NCI-H1694 (cell line): ENCODE measurements around the gene GALNT10.
A peak's percentile ranks its signal among the peaks of the same experiment; 100 is the strongest.

Experiments used
- DNase-seq: peaks from one replicate; lab custom pipeline; 2025; lab: John Stamatoyannopoulos, UW

Gene GALNT10

GRCh38 chr5:154267516-154267915 lies 77.0 kb downstream of the GALNT10 start:
- DNase-seq, result no peak

GRCh38 chr5:154268073-154268472 lies 77.5 kb downstream of the GALNT10 start:
- no peak for DNase-seq

- DNase-seq, result no peak
Observed at GRCh38 chr5:154269414-154269813, 78.9 kb downstream of the GALNT10 start.

- no peak for DNase-seq
Observed at GRCh38 chr5:154271466-154271865, 80.9 kb downstream of the GALNT10 start.

GRCh38 chr5:154271936-154272514 lies 81.5 kb downstream of the GALNT10 start:
- no peak for DNase-seq

- no peak for DNase-seq
Observed at GRCh38 chr5:154273028-154273617, 82.6 kb downstream of the GALNT10 start.

GRCh38 chr5:154273963-154274827 lies 83.7 kb downstream of the GALNT10 start:
- DNase-seq, result no peak

GRCh38 chr5:154274828-154275185 lies 84.3 kb downstream of the GALNT10 start:
- DNase-seq, result peak; percentile 37

GRCh38 chr5:154275566-154275965 lies 85.0 kb downstream of the GALNT10 start:
- DNase-seq, result no peak

GRCh38 chr5:154276261-154276972 lies 85.9 kb downstream of the GALNT10 start:
- DNase-seq, result no peak

GRCh38 chr5:154276973-154277331 lies 86.4 kb downstream of the GALNT10 start:
- no peak for DNase-seq

- DNase-seq, result no peak
Observed at GRCh38 chr5:154277499-154277898, 87.0 kb downstream of the GALNT10 start.

- DNase-seq, result no peak
Observed at GRCh38 chr5:154278186-154278585, 87.7 kb downstream of the GALNT10 start.

- DNase-seq, result no peak
Observed at GRCh38 chr5:154278908-154279307, 88.4 kb downstream of the GALNT10 start.

- DNase-seq, result no peak
Observed at GRCh38 chr5:154284433-154284832, 93.9 kb downstream of the GALNT10 start.

- no peak for DNase-seq
Observed at GRCh38 chr5:154285661-154286408, 95.3 kb downstream of the GALNT10 start.

GRCh38 chr5:154286557-154286956 lies 96.0 kb downstream of the GALNT10 start:
- DNase-seq, result no peak

GRCh38 chr5:154287136-154287535 lies 96.6 kb downstream of the GALNT10 start:
- DNase-seq, result no peak

GRCh38 chr5:154288145-154288544 lies 97.6 kb downstream of the GALNT10 start:
- DNase-seq, result no peak

GRCh38 chr5:154291917-154292316 lies 101.4 kb downstream of the GALNT10 start:
- DNase-seq, result no peak

GRCh38 chr5:154293219-154293618 lies 102.7 kb downstream of the GALNT10 start:
- DNase-seq, result no peak

- no peak for DNase-seq
Observed at GRCh38 chr5:154295551-154295950, 105.0 kb downstream of the GALNT10 start.
